Measurements from ENCODE around the gene ST6GALNAC2. TPM values are rescaled to one million over a fixed set of nuclear protein-coding genes. Genes with fewer than 3 reads are reported as not detected.
"Not testable (repeated sequence)": the region's sequence is repeated elsewhere in the genome, so short reads cannot be mapped to it uniquely, and the experiment has no call there.

Gene ST6GALNAC2
- total and polyA plus RNA-seq, 8 donors = 2.1 to 30.2 (median 4.7) TPM

DNA sequence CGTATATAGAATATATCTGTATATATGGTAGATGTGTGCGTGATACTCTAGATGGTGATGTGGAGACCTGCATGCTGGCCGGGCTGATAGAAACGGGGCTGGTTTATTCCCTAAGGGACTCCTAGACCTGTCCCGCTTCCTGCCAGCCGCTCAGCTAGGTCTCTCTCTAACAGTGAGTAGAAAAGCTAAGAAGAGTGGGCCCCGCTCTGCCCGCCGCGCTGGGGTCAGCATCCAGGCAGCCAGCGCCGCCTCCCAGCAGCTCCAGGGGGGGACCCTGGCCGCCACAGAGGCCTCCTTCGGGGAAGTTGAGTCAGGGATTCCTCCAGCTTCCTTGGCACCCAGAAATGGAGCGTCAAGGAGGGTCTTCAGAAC is 57.5 kb downstream of the ST6GALNAC2 start:
- no peak for DNase-seq
- peaks cover 50 to 70% of the 10 kb centered on the region in 2 donors for H3K4me1 ChIP-seq
- H3K27ac ChIP-seq = peak overlapping the region; percentile 80 to 89
- peaks cover 0 to 3% of the 10 kb centered on the region in 2 donors for H3K27me3 ChIP-seq
- TF ChIP-seq CTCF (IDR thresholded peaks at IDR 0.05) = no peak
- intact Hi-C loops (cut with DNase I) = no loop called here
- peak overlapping the region in 1 of 2 donors; percentile 32 for H3K4me3 ChIP-seq
- H3K36me3 ChIP-seq = no peaks in the 10 kb centered on the region
- H3K9me3 ChIP-seq = no peaks in the 10 kb centered on the region
- ATAC-seq = no peak

- no peaks in the 10 kb centered on the region for H3K36me3 ChIP-seq
- peak in 1 of 2 donors; percentile 35 for TF ChIP-seq CTCF (IDR thresholded peaks at IDR 0.05)
- H3K4me3 ChIP-seq = peak overlapping the region in 1 of 2 donors; percentile 32
- peaks cover 53 to 71% of the 10 kb centered on the region in 2 donors for H3K4me1 ChIP-seq
- H3K27me3 ChIP-seq = peaks cover 0 to 4% of the 10 kb centered on the region in 2 donors
- DNase-seq = peak in 2 of 4 donors; percentile 59 to 89
- peak; percentile 34 for ATAC-seq
- H3K27ac ChIP-seq = peak overlapping the region; percentile 80 to 89
- intact Hi-C loops (cut with DNase I) = no loop called here
- no peaks in the 10 kb centered on the region for H3K9me3 ChIP-seq
Measured at GRCh38 chr17:76527430-76528111, 58.1 kb downstream of the ST6GALNAC2 start.

DNA sequence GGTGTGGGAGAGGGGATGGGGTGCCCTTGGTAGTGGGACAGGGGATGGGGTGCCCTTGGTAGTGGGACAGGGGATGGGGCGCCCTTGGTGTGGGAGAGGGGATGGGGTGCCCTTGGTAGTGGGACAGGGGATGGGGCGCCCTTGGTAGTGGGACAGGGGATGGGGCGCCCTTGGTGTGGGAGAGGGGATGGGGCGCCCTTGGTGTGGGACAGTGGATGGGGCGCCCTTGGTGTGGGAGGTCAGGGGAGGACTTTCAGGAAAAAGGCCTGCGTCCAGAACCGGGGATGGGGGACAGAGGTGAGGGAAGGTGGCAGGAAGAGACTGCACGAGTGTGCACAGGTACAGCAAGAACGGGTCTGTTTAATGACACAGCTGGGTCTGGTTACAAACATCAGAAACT is 58.6 kb downstream of the ST6GALNAC2 start:
- ATAC-seq; H3K27me3 ChIP-seq; H3K4me3 ChIP-seq; H3K9me3 ChIP-seq; DNase-seq; intact Hi-C loops (cut with DNase I); H3K36me3 ChIP-seq: not testable (repeated sequence)
- Histone ChIP-seq H3K4me1 (peaks cover 53 to 71% of the 10 kb centered on the region in 2 donors), H3K27ac (peak overlapping the region in 1 of 2 donors; percentile 80)

DNA sequence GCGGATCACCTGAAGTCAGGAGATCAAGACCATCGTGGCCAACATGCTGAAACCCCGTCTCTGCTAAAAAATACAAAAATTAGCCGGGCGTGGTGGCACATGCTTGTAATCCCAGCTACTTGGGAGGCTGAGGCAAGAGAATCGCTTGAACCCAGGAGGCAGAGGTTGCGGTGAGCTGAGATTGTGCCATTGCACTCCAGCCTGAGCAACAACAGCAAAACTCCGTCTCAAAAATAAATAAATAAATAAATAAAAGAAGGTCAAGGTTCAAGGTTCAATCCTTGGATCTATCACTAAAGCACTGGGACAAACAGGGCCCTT is 60.2 kb downstream of the ST6GALNAC2 start:
- Histone ChIP-seq H3K27ac (peak overlapping the region in 1 of 2 donors; percentile 16), H3K4me1 (peaks cover 46 to 61% of the 10 kb centered on the region in 2 donors)
- ATAC-seq; H3K9me3 ChIP-seq; H3K27me3 ChIP-seq; H3K4me3 ChIP-seq; DNase-seq; intact Hi-C loops (cut with DNase I); H3K36me3 ChIP-seq: not testable (repeated sequence)

- no peak for ATAC-seq
- TF ChIP-seq CTCF (IDR thresholded peaks at IDR 0.05) = no peak
Measured at GRCh38 chr17:76524598-76525512, 60.8 kb downstream of the ST6GALNAC2 start.

More at GRCh38 chr17:76524598-76525512, 60.8 kb downstream of the ST6GALNAC2 start:
- DNase-seq = peak in 1 of 4 donors; percentile 53
- peaks cover 0 to 4% of the 10 kb centered on the region in 2 donors for H3K27me3 ChIP-seq
- H3K27ac ChIP-seq = peak overlapping the region in 1 of 2 donors; percentile 16
- H3K36me3 ChIP-seq = no peaks in the 10 kb centered on the region
- intact Hi-C loops (cut with DNase I) = no loop called here
- H3K4me1 ChIP-seq = peaks cover 40 to 55% of the 10 kb centered on the region in 2 donors
- no peak overlapping the region for H3K4me3 ChIP-seq
- no peaks in the 10 kb centered on the region for H3K9me3 ChIP-seq
